NCI-H526 treated with DMSO at 0.1 percent for 48 hours (cell line): ENCODE results near the gene CSPG4.
"Not testable (repeated sequence)": the region's sequence is repeated elsewhere in the genome, so short reads cannot be mapped to it uniquely, and the experiment has no call there.

Source experiments
- DNase-seq: peaks from one replicate; lab custom pipeline; 2025; lab: John Stamatoyannopoulos, UW

The CSPG4 gene

DNA sequence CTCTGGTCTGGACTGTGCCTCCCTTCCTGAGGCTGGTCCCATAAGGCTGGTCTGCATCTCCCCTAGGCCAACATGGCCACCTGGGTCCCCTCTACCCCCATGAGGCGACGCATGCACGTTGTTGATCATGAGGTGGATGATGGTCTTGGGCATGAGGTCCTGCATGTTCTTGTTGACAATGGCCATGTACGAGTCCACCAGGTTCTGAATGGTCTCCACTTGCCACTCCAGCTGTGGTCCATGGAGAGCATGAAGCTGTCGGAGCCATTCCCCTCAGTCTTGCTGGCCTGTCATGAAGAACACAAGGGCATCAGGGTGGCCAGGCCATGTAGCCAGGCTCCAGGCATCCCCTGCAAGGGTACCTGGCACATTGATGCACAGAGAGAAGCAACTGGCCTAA is 27.1 kb upstream of the CSPG4 start:
- no peak for DNase-seq

DNA sequence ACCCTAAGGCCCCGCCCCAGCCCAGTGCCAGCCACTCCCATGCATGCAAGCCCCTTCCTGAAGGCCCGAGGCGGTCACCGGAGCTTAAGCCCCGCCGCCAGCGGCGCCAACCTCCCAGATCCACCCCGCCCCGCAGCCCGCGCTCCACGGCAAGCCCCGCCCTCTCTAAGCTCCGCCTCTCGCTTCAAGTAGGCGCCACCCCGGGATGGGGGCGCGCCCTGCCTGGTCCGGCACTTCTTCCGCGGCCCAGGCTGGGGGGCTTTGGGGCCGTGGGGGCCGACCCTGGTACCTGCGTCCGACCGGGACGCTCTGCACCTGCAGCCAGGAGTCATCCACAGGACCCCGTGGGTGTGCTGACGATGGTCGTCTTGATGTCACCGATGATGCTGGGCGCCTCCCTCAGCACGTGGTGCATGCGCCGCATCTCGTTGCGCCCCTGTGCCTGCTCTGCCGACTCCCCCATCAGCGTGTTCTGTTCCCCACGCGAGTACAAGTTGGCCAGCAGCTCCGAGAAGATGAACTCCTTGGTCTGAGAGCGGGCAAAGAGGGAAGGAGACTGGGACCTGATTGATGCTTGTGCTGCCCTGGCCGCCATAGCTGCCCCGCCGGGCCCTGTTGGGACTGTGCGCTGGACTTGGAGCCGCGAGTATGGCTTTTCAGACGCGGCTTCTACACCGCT is 26.1 kb upstream of the CSPG4 start:
- DNase-seq: peak; percentile 83

GRCh38 chr15:75738014-75738646 is 25.5 kb upstream of the CSPG4 start:
- no peak for DNase-seq

DNA sequence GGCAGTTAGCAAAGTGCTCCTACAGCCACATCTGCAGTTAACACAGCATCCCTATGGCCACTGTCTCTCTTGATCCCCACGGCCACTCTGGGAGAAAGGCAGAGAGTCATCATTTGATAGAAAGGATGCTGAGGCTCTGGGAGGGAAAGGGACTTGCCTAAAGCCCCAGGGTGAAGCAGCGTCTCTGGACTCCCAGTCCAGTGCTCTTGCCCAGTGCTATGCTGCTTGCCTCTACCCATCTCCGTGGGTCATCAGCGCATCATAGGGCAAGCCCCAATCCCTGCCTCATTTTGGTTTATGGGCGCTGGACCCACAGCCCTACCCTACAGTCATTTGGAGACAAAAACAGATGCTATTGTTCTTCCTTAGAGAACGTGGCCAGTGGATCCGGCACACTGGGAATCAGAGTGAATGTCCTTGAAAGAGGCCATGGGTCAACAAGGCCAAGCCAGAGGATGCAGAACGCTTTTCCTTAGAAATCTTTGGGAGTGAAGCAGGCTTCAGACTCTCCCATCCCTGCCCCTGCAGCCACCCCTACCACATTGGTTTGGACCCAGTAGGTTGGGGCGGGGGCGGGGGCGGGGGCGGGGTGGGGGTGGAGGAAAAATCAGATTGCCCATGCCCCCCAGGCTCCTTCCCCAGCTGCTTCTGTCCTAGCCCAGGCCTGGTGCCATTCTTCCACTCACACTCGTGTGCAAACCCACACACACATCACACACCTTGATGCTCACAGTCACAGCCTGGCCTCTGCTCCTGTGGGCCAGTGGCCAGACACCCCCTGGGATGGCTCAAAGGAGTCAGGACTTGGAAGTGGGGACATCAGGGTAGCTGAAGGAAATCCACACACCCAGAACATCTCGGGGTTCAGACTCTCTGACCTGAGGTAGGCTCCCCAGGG is 24.7 kb upstream of the CSPG4 start:
- DNase-seq: not testable (repeated sequence)

DNA sequence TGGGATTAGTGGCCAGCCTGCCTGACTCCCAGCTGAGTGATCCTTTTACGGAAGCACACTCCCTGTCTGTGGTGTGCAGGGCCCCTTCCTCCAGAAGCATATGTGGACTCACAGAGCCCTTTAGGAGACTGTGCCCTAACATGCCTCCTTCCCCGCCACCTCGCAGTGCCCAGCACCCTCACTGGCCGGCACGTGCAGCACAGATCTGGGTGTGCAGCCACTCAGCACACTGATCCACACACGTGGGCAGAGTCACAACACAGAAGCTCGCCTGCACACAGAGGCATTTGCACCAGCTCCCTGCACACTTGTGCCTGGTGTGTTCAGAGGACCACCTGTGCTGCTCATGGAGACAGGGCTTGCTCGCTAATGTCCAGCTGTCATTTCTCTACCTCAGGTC is 23.6 kb upstream of the CSPG4 start:
- no peak for DNase-seq

DNA sequence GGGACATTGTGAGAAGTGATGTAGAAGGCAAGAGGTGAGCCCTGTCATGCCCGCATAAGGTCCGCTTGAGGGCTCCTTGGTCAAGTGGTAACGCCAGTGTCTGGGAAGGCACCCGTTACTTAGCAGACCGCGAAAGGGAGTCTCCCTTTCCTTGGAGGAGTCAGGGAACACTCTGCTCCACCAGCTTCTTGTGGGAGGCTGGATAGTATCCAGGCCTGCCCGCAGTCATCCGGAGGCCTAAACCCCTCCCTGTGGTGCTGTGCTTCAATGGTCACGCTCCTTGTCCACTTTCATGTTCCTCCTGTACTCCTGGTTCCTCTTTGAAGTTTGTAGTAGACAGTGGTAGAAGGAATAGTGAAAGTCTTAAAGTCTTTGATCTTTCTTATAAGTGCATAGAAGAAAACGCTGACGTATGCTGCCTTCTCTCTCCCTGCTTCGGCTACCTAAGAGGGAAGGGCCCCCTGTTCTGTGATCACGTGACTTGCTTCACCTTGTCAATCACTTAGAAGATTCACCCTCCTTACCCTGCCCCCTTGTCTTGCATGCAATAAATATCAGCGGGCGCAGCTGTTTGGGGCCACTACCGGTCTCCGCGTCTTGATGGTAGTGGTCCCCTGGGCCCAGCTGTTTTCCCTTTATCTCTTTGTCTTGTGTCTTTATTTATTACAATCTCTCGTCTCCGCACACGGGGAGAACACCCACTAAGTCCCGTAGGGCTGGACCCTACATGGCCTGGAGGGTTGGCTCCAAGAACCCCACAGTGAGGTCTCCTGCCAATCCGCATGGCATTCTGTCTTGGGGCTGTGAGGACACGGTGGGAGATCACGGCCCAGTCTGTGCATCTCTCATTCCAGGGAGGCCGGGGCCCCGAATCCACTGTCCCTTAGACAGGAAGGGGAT is 22.5 kb upstream of the CSPG4 start:
- not testable (repeated sequence) for DNase-seq

DNA sequence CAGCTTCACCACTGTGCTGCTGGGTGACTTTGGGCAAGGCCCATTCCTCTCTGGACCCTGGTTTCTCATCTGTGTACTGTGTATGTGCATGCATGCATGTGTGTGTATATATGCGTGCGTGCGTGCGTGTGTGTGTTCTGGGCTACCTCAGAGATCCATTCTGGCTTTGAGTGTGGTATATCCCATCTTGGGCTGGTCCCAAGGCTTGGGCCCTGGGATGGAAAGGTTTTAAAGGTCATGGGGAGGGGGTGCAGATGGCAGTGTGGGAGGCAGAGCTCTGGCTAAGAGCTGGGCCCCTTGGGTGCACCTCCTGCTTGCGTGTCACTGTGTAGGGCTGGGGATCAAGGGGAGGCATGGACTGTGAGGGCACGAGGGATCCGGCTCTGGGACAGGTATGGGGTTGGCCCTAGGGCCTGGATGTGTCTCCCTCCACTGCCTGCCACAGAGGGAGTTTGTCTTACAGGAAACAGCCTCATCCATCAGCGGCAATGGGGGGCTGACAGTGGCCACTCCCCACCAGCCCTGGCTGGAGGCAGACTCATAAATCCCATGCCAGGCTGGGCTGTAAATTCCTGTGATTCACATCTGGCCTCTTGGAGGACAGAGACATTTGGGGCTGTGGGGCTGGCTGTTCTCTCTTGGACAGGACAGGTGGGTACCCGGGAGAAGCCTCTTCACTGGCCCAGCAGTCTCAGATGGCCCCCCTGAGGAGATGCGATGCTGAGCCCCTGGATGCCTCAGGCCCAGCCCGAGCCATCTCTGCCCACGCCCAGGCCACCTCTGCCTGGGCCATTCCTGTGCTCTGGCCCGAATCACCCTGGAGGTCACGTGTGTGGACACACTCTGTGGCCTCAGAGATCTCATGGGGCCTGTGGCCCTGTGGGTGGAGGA is 21.4 kb upstream of the CSPG4 start:
- DNase-seq: no peak

- DNase-seq: peak; percentile 10
Measured at GRCh38 chr15:75732809-75733451, 20.3 kb upstream of the CSPG4 start.

DNA sequence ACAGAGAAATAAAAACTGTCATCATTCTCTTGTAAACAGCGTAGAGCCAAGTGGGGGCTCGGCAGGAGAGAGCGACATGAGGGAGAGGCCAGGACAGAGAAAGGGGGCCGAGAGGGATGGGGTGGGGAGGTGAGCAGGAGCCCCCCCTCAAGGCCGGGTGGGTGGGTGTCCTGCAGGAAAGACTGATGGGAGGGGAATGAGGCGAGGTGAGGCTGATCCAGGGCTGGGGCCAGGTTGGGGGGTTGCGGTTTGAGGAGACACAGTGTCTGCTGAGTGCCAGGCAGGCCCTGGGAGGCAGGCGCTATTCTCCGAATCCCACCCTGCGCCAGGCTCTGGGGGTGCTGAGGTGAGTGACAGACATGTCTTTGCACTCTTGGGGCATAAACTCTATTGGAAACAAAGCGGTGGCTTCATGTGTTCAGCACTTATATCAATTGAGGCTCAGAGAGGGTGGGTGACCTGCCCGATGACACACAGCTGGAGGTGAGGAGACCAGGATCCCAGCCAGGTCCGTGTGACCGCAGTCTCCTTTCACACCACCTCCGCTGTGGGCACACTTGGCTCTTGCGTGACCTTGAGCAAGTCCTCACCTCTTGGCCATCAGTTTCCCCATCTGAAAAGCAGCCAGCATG is 19.6 kb upstream of the CSPG4 start:
- DNase-seq: no peak

- no peak for DNase-seq
Measured at GRCh38 chr15:75731248-75732151, 18.9 kb upstream of the CSPG4 start.

DNA sequence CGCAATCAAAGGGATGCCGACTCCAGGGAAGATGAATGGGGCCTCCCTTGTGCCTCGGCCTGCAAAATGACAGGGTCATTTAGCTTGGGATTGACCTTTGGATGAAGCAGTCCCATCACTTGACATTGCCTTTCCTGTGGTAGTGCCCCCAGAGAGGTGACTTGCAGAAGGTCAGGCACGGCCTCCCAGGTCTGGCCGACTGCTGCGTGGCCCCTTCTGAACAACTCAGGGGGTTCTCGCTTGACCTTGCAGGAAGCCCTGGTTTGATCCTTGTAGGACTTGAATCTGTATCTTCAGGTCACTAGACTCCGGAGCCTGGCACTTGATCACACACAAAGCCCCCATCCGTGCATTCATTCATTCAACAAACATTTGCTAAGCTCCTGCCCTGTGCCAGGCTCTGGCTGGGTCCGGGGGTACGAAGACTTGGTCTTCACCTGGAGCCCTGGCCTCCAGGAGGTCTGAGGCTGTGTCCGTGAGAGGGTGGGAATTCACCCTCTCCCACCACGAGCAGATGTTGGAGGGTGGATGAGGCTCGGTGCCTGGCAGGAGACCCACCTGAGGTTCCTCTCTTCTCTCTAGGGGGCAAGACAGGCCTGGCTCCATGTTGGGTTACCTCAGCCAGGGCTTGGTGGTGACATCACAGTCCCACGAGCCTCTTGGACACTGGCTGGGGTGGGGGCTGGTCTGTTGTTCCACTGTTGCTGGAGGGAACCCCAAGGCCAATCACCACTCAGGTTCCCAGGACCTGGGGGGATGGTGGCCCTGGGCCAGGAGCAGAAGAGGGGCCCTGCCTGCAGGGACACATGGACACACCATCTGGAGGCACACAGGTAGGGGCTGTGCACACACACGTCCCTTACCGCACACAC is 18.0 kb upstream of the CSPG4 start:
- DNase-seq: not testable (repeated sequence)

DNA sequence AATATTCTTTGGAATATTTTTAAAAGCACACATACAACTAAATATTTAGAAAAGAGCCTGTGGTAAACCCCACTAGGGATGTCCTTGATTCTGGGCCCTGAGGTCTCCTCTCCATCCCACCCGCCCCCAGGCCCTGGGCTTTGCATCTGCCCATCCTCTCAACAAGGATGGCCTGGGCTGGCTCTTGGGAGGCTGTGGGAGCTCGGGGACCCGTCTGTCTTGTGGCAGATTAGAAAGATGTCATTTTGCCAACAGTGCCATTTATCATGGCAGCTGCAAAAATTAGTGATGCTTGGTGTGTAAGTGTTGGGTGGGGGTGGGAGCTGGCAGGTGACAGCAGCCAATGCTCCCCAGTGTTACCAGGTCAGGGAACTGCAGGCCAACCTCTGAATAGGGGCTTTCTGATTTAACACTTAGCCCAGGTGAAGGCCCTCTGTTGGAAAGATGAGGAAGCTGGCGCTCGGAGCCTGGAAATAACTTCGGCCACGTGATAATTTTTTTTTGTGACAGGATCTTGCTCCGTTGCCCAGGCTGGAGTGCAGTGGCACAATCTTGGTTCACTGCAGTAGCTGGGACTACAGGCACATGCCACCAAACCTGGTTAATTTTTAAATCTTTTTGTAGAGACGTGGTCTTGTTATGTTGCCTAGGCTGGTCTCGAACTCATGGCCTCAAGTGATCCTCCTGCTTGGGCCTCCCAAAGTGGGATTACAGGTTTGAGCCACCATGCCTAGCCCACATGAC is 16.9 kb upstream of the CSPG4 start:
- no peak for DNase-seq

DNA sequence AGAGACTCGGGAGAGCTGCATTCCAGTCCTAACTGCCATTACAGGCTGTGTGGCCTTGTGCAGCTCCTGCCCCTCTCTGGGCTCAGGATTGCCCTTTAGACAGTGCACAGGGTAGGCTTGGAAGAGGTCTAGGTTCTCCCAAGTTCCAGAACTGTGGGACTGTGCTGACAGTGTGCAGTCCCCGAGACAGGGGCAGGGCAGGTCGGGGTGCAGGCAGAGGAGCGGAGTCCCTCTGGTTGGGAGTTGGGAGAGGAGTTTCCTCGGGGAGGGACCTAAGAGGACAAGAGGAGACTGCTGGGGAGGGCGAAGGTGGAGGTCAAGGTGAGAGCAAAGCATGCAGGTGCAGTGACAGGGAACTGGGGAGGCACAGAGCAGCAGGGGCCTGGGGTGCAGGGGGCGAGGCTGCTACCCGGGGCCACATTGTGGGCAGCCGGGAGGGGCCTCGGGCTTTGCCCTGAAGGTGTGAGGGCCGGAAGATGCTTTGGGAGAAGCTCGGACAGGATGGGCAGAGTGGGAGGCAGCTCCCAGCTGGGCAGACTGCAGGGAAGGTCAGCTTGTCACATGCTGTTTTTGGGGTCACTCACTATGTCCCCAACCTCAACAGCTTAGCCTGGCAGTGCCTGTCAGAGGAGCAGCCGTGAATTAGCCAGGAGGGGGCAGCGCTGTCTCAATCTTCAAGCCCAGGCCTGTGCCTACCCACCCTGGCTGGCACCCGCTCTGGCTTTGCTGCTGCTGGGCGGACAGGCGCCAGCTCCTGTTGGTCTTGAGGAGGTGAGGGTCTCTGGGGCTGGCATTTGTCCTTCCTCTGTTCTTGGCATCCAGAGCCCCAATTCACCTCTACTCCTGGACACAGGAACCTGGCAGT is 15.4 kb upstream of the CSPG4 start:
- DNase-seq: peak; percentile 13

- no peak for DNase-seq
Measured at GRCh38 chr15:75727031-75727531, 14.4 kb upstream of the CSPG4 start.

DNA sequence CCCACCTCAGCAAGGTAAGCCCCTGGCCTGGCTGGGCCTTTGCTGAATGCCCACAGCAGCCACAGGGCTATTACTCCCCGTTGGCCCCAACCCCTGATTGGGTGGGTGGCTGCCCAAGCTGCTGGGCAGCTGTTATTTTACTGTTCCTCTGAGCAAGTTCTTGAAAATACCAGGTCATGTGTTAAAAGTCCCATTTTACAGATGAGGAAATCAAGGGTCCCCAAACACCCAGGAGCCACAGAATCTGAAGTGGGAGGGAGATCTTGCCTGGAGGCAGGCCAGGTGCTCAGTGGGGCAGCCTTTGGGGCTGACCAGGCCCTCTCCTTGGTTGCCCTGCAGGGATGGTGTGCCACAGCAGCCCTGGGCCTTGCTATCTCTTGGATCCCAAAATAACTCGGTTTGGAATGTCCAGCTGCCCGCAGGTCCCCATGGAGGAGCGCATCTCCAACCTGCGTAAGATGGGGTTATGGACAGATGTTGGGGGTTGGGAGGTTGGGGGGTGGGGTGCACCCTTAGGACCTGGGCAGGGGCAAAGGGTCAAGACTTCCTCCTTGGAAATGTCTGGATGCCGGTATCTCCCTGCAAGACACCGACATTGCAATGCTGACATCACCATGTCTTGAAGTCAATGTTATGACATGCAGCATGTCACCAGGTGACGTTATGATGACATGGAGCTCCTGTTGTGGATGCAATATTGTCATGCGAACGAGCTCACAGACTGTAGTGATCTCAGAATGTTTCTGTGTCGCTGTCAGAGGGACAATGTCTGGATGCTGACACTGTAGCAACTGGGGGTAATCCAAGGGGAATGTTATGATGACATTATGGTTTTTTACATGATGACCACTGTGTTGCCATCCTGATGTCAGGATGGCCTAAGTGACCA is 13.3 kb upstream of the CSPG4 start:
- no peak for DNase-seq
